GM19372 (cell line): ENCODE measurements around the gene MAML2.

Experiments
- ATAC-seq: cut with Tn5 transposase; IDR thresholded peaks from one replicate; pipeline ENCODE4 v1.9.1; 2021; ENCODE audit warnings: mild to moderate bottlenecking, low read depth, moderate library complexity; ENCODE audit not compliant: unreplicated experiment

The MAML2 gene

DNA sequence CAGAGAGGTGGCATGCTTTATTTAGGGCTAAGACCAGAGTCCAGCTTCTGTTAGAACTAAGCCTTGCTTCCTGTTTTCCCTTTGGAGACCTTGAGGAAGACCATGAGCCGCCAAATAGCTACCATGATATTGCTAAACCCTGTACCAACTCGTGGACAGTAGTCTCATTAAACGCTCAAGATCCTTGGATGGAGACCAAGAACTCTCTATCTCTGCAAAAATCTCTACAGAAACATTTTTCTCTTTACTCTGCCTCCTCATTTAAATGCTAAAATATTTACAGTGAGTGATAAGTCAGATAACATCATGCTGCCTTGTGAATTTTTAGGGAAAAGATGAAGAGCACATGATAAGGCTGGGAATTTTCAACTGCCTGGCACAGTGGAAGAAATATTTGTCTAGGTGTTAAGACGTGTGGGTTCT is 197.8 kb downstream of the MAML2 start:
- ATAC-seq: no peak

DNA sequence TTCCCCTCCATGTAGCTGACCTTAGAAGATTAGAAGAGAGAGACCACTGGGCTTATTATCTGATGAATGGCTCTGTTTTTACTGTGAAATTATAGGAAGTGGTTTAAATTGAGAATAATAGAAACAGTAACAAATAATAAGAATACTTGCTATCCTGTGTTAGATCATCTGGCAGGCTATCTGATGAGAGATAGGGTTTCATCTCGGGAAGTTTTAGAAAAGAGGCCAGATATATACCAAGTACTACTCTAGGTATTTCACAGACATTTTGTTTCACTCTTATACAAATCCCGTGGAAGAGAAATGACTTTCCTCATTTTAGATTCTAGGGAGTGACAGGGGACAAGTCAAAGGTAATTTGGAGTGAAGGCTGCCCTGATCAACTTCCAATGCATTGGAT is 198.4 kb downstream of the MAML2 start:
- no peak for ATAC-seq

DNA sequence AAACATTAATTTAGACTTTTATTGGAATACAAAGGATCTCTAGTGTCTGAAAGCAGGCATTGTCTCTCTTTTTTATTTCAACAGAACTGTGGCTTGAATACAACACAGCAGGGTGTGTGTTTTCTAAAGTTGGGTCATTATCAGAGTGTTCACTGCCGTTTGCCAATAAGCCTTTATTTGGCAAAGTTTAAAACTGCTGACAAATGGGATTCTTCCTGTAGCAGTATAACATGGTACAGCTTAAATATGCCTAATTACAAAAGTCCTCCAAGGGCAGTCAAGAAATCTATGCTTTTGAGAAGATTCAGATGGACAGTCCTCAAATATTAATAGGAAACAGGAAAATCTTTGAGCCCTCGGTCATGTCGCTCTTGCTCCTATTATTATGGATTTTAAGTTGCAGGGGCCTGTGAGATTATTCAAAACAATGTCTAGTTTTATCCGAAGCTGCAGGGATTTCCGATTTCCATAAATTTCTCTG is 199.9 kb downstream of the MAML2 start:
- no peak for ATAC-seq

DNA sequence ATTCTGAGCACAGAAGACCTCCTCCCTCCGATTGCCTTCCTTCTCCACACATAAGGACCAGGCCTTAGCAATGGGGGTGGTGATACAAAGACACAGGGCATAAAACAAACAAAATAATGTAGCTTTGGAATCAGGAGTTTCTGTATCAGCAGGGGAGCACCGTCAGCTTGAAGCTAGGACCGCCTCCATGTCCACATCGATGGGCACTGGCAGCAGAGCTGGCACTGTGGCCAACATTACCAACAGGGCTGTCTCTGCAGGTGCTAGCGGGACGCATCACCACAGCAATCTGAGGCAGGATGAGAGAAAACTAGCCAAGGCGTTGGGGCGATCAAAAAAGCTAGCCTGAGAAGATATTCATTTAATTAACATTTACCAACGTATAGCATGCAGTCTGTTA is 201.4 kb downstream of the MAML2 start:
- ATAC-seq: no peak

DNA sequence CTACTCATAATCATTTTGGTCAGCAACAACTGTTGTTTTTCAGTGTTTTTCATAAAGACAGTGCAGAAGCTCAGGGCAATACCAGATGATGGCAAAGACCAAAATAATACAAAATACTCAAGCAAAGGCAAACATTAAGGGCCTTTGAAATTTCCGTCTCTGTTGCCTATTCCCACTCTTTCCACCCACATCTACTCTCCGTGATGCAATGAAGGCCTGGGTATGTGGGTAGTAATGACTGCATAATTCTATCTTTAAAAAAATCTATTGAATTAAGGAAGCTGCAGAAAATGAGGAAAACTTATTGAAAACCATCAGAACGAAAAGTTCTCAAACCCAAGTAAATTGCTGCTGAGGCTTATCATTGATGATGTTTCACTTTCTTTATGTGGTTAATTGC is 203.3 kb downstream of the MAML2 start:
- ATAC-seq: no peak

DNA sequence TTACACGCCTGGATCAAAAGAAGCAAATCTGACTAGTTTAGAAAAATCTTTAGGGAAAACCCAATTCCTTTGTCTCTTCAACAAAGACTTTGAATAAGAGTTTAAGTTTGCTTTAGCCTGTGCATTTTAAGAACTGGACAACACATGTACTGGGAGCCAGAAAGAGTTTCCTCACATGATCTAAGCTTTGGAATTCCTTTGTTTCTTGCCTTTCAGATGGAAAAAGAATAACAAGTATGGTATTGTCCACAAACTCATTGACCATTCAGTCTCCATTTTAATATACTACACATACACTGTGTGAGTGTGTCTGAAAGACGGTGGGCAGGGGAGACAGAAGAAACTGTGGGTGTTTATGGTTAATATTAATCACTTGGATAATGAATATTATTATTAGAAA is 205.6 kb downstream of the MAML2 start:
- no peak for ATAC-seq

DNA sequence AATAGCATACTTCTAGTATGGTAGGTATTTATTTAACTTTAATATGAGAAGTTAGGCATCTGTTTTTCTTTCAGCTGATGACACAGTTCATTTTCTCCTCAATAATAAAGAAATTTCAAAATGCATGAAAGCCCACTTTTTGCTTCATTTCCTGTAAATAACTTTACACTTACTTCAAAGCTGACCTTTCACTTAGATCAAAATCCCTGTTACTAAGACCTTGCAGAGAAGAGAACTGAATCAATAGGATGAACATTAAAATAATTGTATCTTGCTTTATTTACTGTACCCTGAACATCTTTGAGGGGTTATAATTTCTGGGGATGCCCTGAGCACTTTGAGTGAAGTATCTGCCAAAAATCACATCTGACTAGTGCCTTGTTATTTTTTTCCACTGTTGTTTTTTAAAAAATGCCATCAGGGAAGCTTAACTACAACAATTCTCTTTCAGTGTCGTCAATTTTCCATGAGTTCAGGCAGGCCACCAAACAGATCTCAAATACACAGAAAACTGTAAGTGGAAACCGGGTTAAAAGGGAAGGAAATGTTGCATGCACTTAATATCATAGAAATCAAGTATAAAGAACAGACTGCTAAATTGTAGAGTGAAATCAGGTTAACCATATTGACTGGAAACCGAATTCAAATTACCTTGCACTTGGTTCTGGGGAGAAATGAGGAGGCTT is 206.2 kb downstream of the MAML2 start:
- ATAC-seq: no peak

DNA sequence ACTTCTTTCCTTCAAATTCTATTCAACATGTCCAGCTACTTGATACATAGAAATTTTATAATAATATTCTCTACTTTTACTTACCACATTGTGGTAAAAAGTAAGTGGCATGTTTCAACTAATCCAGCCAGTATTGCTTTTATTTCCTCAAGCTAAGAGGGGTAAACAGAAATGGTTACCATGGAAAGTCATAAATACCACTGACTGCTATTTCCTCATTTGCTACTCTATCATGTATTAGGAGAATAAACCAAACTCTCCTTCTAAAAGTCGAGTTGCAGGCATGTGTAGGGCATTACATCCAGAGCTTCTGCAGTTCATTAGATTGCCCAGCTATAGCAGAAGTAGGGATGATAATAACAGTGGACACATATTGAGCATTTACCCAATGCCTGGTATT is 208.4 kb downstream of the MAML2 start:
- no peak for ATAC-seq

DNA sequence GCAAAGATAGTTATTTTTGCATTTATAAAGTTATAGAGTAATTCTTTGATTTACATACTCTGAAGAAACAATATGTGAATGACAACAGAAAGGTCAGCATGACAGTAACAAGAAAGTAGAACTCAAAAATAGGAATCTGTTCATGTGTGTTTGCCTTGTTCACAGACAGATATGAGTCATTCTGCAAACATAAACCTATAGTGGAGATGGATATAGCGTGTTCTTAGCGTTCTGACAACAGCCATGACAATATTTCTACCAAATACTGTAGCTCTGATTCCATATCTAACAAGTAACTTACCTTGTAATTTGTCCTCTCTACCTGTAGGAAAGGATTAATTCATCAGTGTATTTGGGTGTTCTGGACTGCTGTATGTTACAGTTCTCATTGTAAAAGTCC is 210.6 kb downstream of the MAML2 start:
- no peak for ATAC-seq

DNA sequence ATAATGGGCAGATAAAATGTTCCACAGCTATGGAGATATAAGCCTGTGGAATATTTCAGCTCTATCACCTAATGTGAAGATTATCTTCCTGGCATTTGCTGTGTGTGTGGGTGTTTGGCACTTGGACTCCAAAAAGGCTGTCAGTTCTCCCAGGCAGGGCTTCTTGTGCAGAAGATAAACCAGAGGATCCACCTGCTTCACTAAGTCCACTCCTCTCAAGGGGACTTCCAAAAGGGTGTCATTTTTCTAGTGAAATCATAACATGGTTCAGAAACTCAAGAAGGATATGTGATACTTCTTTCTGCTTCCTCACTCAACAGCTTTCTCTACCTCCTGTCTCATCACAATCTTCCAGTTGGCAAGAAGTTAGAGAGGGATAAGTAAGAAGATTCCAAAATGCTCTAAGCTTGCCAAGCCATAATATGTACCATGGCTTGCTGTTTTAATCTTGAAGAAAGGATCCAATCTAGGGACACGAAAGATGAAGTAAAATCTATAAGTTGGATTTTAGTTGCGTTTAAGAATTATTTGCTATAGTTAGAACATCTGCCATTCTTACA is 212.9 kb downstream of the MAML2 start:
- no peak for ATAC-seq

DNA sequence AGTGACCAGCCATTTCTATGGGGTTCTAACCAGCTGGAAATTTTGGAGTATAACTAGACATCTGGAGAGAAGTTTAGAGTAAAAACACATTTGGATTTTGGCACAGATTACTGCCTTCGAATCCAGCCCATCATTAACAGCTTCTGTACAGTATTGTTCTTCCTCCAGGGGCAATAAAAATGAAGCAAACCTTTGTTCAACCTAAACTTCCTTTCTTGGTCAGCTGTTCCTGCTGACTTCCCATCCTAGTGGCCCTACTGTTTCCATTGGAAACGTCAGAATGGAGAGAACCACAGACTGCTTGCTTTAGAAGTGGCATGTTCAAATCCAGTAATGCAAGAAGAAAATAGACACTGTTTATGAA is 215.4 kb downstream of the MAML2 start:
- ATAC-seq: no peak

DNA sequence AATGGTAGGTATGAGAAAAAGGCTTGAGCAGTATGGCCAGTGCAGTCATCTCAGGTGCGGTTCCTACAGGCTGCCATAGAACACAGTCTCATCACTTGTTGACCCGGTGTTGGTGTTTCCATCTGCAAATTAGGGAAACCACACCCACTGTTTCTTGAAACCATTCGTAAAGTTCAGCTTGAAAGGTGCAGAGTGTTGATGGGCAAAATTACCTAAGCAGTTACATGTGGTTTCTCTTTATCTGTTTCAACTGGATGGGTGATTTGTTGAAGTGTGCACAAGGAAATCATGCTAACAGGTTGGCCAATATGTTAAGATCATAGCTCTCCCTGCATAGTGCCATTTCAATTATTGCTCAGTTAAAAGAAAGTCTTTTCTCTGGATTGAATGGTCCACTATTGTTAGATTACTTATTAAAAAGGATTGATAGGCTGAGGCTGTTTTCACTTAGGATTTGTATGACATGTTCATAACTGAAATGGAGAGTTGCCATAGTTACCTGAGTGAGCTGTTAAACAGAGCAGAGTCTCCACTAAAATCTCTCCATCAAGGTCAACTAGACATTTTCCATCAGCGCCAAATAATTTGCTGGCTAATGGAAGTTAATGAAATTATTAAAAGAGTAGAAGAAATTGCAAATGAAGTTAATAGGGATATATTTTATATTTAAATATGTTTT is 215.9 kb downstream of the MAML2 start:
- ATAC-seq: no peak

DNA sequence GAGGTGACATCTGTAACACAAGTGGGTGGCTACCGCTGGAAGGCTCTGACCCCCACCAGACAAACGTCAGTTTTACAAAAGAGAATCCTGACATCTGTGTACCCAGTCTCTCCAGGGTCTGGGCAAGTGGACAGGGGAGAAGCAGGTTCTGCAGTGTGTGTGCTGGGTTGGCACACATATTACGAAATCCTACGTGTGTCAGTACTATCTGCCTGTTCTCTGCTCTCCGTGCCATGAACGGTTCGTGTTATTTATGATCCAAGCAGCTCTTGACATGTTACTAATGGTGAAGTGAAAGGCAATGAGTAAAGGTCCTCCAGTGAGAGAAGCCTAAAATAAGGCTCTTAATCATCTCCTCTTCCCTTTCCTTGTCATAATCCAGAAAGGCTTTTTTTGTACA is 217.6 kb downstream of the MAML2 start:
- ATAC-seq: no peak

DNA sequence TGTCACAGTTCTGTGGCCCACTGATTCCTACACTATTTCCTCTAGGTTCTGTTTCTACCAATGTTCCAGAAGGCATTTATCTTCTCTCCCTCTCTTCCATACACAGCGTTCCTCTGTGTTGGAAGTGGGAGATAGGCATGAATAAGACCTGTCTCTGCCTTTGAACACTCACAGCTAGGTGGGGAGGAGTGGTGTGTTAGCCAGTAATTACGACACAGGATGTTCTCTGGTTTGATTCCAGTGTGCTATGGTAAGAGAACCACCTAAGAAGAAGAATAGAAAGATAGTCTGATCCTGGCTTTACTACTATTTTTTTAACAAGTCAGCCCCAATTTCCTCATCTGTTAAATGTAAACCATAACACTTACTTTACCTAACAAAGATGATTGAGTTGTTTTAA is 218.8 kb downstream of the MAML2 start:
- ATAC-seq: no peak

DNA sequence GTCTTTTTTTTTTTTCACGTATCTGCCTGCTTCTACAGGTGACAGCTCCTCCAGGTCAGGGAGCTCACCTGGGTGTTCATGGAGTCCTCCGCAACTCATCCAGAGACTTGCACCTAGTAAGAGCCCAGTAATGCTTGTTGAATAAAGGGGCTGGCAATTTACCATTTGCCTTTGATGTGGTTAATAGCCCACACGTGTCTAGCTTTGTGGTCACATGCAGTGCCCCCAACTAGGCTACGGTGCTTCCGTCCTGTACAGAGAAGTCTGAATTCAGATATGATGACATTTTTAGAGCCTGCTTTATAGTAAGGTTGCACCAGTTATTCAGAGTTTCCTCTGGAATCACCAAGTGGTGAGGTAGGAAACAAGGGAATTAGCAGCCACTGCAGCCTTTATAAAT is 219.7 kb downstream of the MAML2 start:
- ATAC-seq: no peak

DNA sequence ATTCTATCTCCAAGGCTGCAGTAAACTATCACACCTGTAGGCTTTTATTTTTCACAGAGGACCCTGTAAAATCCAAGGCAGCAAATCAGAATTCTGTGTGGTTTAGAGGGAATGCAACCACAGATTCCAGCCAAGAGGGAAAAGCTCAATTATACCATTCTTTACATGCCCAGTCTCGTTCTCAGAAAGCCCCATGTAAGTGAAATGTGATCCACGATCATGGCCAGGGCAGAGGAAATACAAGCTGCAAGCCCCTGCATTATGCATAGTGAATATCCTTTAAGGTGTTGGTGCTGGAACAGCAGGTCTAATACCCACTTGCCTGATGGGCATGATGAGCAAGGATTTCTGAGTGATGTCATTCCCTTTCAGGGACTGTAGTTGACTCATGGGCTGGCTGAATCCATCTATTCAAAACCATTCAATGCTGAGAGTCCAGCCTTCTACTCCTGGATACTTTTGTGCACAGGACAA is 220.4 kb downstream of the MAML2 start:
- no peak for ATAC-seq

DNA sequence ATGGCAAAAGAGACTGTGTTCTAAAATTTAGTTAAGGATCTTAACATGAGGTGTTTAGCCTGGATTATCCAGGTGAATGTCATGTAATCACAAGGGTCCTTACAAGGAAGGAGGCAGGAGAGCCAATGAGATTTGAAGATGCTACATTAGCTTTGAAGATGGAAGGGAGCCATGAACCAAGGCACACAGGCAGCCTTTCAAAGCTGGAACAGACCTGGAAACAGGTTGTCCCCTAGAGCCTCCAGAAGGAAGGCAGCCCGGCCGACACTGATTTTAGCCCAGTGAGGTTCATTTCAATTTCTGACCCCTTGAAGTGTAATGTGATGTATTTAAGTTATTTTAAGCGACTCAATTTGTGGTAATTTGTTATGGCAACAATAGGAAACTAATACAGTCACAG is 223.8 kb downstream of the MAML2 start:
- ATAC-seq: no peak

DNA sequence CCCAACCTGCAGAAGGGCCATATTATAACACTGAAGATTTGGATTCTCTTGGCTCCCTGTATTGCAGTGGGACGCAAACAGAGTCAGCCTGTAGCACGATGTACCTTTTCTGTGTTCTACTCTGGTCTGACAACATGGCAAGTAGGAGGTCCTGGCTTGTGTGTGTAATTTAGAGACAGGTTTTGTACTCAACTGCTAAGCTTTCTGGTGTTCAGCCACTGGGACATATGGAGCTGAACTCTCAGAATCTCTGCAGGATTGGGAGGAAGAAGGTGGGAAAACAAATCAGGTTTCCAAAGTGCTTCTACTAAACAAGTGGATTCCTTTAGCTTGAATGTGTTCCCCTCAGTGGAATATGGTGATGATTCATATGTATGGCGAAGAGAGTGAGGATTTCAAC is 226.6 kb downstream of the MAML2 start:
- no peak for ATAC-seq

DNA sequence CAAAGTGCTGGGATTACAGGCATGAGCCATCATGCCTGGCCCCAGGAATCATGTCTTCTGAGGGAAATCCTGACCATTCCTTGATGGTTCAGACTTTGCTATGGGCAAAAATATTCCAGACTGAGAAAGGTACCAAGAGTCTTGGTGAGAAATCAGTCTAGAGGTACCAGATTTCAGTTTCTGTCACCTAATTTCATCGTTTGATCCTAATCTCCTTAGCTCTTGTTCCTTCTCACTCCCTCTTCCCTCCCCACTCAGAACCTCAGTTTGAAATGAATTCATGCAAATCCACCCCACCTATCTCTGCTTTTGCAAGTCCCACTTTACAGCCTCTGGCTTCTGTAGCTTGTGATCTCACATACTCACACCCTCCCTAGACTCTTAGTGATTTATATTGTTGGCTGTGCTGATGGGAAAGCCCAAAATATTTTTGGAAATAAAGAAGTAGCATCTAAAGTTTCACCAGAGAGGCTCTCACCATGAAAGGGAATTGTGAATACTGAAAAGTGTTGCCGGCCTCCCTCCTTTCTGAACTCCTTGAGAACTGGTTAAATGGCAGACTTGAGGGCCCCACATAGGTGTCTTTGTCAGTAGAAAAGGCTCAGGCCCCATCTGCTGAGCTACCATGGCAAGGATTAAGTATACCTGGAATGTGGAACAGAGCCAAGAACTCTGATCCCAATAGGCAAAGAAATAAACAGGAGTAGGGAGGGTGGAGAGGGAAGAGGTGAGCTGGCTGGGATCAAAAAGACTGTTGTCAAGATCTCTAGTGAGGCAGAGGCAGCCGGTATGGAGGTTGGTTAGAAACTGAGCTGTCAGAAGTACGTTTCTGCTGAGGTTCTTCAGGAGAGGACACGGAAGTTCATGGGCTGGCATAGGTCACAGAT is 228.6 kb downstream of the MAML2 start:
- ATAC-seq: no peak

DNA sequence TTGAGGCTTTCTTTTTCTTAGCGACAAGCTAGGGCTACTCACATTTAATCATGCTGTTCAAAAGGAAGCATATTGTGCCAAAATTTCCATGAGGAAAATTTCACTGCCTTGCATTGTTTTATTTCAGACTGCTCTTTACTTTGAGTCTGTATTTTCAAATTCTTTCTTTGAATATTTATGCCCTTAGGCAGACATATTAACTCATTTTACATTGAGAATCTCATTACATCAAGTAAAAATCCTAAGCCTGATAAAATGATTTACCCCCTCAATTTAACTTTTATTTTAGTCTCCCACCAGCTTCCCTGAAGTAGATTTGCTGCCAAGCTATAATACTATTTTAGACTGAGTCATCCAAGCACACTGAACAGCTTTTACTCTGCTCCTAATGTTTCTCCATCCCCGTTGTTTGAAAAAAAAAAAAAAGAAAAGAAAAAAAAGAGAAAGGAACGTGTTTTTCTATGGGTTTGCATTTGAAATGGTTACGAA is 229.8 kb downstream of the MAML2 start:
- no peak for ATAC-seq
